NCI-H526 (cell line): ENCODE data around the gene NRAP.
"Not testable (repeated sequence)": the region's sequence is repeated elsewhere in the genome, so short reads cannot be mapped to it uniquely, and the experiment has no call there.

Source experiments
- DNase-seq, 2 experiments: peaks; one replicate each; lab custom pipeline; 2025; lab: John Stamatoyannopoulos, UW

NRAP gene

DNA sequence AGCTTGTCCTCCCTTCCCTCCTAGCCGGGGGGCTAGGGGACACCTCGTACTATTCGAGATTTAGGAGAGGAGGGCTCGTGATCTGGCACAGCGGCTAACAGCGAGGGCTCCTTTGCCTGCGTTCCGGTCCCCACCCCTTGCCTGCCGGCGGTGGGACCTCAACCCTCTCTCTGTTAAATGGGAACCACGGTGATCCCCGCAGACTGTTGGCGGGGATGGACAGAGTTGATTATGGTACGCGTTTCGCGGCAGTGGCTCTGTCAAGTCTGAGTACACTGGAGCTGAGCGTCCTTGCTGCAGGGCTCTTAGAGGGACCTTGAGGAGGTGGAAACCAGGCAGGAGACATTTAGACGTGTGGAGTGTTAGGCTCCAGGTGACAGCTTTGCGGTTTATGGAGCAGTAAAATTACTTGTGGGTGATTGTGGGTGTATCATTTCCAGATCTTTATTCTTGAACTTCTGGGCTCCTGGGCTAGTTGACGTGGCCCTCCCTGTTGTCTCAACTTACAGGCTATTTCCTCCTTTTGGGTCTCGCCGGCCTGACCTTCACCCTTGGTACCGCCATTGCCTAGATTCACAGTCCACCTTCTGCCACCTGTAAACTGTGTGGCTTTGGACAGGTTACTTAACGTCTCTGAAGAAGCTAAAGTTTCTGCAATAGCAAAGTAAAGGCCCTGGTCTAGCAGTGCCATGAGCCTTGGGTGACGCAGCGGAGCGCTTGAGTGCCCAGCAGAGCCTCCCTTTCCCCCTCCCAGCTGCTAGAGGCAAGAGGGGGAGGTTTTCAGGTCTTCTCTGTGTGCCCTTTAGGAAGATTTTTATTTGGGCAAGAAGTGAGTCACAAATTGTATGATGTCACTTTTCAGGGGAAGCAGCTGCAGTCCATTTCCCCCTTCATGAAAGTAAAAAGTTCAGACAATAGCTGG, 16.6 kb upstream of the NRAP start:
- DNase-seq, result peak in 1 of 2 experiments; percentile 43

DNA sequence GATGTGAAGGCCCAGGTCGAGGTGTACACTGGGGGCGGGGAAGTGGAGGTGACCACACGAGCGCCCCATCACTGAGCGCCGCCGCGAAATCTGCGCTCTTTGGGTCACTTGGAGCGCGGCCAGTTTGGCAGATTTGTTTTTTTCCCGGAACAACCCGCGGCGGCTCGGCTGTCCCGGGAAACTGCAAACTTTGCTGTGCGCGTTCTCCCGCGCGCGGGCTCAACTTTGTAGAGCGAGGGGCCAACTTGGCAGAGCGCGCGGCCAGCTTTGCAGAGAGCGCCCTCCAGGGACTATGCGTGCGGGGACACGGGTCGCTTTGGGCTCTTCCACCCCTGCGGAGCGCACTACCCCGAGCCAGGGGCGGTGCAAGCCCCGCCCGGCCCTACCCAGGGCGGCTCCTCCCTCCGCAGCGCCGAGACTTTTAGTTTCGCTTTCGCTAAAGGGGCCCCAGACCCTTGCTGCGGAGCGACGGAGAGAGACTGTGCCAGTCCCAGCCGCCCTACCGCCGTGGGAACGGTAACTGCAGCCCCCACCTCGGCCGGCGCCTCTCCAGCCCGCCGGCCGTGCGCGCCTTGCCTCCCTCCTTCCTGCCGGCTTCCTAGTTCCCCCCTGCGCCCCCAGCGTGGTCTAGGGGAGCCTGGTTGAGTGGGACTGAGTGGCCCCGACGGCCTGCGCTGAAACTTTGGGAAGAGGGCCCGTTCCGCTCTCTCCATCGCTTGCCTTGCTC, 15.8 kb upstream of the NRAP start, which contains the start of gene CASP7:
TSS of gene CASP7 (plus strand) at position 450 of the 727 bp plus-strand sequence. CDS start 17,582 bp downstream, outside the sequence.
- DNase-seq, result peak; percentile 21 to 82

DNA sequence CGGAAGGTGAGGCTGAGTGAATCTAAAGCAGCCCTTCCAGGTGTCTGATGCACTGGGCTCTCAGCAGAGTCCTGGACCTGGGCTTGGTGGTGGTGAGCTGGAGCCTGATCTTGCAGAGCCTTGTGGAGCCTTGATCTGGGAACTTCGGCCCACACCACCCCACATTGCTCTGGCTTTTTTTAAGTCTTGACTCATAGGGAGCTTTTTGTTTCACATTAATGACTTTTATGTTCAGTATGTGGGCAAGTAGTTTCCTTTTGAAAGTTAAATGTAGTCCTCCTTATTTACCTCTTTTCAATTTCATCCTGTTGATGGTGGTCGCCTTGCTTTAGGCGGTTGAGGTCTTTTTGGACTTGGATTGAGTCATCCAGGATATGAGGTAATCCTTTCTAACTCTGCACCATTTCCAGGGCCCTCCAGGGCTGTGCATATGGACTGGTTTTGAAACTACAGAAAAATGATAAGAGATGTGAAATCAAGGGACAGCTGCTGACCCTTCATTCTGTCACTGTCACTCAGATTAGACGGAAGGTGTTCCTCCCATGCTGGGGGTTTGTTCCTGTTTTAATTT, 2.9 kb upstream of the NRAP start:
- DNase-seq, result no peak

DNA sequence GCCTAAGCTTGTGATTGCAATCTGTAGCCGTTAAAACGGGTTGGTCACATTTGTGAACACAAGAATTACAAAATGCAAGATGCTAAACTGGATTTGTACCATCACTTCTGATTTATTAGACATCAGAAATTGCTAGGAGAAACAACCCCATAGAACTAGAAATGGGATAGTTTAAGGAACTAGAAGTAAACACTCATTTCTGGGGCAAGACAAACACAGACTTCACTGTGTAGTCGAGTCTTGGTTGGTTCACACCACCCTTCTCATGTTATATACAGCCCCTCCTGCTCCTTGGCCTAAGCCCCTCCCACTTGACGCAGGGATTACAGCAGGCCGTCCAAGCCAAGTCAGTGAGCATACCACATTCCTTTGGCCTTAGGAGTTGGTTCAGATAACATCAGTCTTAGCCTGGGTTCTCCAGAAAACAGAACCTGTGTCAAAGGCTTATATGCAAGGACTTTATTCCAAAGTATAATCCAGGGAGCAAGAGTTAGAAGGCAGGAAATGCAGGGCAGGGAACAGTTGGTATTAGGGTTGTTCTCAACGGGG, 2.0 kb upstream of the NRAP start:
- no peak for DNase-seq

DNA sequence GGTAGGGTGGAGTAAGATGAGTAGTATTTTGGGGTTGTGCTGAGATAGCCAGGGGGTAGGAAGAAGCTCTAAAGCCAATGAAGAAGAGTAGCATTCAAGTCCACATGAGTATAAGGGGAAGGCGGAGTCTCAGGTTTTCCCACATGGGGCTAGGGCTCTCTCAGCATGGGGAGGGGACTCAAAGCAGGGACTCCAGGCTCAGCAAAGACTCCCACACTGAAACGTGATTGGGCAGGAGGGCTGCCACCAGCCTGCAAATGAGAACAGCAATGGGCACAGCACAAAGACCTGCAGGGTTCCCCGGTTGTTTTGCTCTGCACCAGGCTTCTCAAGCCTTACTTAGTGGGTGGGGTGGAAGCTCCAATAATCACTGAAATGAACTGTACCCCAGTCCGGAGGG, 1.5 kb upstream of the NRAP start:
- DNase-seq, result no peak

DNA sequence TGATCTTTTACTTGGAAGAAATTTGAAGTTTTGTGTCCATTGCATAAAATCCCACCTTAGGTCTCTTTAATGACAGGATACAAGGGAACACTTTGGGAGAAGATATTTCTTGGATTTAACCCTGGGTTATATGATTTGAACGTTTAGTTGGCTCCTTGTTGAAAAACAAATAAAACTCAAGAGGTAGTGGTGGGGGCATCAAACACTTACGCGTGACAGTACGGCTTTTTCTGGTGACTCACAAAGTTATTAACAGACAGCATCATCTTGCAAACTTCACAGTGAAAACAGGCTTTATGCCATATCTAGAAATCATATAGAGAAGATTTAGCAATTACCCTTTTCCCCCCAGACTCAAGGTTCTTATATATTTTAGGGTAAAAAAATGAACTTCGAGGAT, 699 bp downstream of the NRAP start:
- DNase-seq, result no peak

DNA sequence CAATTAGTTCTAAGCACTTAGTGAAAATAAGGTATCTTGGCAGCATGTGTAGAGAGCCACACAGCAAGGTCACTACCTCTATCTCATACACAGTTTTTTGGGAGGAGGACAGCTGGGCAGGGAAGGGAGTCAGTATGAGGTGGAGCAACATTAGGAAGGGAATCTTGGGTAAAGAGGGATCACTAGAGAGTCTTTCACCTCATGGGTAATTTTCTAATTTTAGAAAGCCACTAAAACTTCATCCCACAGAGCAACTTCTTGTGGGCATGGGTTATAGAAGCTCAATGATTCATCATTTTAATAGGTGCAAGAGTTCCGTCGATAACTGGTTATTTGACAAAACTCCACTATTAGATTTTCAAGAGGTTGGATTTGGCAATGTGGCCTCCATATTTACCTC, 2.5 kb downstream of the NRAP start:
- no peak for DNase-seq

DNA sequence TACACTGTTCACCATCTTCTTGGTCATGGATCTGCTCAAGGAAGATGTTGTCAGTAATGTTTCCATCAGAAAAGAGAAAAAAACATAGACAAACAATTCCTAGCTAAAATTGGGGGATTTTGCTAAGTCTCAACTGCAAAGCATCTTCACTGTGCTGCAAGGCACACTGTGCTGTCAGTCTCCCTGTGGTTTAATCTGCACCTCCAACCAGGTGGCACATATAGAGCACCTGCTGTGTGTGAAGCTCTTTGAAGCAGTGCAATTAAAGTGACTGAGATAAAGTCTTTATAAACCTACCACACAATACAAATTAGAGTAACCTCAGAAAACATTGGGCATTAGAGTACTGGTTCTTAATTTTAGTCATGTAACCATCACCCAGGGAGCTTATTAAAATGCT, 6.3 kb downstream of the NRAP start:
- no peak for DNase-seq

DNA sequence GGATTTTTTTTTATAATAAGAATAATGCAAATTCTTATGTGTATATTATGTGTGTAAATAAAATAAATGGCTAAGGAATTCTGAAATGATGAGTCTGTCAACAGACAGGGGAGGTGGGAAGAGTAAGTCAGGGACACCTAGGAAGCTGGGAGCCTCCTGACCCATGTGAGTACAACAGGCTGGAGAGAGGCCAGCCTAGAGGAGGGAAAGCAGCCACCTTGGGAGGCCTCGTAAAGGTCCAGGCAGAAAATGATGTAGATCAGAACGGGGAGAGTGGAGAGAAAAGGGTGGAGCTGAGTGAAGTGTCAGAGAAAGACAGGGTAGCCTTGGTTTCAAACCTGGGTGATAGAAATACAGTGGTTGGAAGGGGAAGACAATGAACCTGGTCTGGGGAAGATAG, 6.9 kb downstream of the NRAP start:
- DNase-seq, result no peak

DNA sequence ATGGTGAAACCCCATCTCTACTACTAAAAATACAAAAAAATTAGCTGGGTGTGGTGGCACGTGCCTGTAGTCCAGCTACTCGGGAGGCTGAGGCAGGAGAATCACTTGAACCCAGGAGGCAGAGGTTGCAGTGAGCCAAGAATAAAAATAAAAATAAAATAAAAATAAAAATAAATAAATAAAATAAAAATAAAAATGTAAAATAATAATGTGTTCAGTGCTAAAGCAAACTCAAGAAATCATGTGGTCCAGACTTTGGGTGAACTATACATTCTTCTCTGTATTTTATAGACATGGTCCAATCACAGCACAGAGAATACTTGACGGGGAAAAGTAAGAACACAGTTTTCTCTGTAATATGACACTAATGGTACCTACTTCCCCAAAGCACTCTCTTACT, 11.4 kb downstream of the NRAP start:
- DNase-seq, result not testable (repeated sequence)

DNA sequence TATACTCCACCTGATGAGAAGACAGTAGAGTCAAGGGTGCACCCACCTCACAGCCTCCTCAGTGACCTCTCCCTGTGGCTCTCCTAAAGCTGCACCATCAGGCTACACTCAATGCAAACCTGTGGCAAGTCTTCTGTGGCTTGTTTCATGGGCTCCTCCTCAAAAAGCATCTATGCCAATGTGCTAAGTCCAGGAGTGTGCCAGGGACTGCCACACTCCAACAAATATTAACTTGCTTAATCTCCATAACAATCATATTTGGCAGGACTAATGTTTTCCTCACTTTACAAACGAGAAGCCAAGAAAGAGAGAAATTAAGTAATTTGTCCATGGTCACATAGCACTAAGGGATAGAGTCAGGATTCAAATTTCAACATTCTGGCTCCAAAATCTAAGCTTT, 11.9 kb downstream of the NRAP start:
- no peak for DNase-seq

DNA sequence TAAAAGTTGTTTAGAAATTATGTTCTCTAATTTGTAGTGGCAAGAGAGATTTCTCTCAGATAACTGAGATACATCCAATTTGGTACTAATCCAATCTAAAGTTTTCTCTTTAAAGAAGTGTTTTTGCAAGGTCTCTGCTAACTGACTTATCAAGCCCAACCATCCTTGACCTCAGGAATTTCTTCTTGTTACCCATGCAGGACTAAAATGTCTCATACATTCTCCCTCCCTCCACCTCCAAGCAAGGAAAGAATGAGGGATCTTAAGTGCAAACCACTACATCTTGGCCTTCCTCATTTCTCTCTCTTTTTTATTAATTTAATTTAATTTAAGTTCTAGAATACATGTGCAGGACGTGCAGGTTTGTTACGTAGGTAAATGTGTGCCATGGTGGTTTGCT, 12.8 kb downstream of the NRAP start:
- DNase-seq, result no peak

DNA sequence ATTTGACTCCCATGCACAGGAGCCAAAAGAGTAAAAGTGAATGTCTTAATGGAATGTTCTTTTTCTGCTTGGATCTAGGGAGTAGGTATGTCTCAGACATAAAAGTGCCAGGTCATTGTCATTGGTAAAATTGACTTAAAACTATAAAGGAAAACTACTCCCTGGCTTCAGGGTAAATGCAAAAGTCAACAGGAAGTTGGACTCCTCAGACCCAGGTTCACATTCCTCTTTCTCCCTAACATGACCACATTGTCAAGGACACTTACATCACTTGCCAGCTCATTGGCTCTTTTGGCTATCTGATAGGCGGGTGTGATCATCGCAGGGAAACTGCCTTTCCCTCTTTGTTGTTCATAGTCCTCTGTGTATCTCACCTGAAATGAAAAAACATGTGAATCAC, 13.7 kb downstream of the NRAP start:
- DNase-seq, result no peak

DNA sequence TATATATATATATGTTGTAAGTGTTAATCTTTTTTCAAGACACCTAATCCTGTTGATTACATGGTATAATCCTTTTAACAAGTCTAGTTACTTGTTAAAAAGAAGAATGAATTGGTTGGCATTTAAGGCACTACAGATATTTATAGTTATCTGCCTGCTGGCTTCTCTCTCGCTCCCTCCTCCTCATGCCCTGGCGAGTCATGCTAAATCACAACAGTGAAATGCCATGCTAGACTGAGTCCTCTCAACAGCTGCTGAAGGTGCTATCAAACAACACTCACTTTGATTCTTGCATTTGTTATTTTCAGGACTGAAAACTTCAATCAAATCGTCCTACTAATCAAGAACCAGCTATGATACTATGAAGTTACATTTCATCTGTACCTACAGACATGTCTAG, 15.4 kb downstream of the NRAP start:
- DNase-seq, result no peak

DNA sequence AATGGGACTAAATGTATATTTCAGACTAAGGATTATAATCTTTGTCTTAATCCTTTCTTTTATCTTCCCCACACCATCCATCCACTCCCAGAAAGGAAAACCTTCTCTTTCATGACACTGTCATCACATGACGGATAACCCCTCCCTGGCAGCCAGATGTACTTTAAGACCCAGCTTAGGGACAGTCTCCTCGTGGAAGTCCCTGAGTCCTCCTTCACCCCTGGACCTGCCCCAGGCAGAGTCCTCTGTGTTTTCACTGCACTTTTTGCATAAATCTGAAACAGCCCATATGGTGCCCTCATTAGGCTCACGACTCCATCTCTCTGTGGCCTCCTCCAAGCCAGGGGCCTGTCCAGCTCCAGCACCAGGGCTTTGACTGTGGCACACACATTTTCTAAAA, 16.0 kb downstream of the NRAP start:
- DNase-seq, result no peak

DNA sequence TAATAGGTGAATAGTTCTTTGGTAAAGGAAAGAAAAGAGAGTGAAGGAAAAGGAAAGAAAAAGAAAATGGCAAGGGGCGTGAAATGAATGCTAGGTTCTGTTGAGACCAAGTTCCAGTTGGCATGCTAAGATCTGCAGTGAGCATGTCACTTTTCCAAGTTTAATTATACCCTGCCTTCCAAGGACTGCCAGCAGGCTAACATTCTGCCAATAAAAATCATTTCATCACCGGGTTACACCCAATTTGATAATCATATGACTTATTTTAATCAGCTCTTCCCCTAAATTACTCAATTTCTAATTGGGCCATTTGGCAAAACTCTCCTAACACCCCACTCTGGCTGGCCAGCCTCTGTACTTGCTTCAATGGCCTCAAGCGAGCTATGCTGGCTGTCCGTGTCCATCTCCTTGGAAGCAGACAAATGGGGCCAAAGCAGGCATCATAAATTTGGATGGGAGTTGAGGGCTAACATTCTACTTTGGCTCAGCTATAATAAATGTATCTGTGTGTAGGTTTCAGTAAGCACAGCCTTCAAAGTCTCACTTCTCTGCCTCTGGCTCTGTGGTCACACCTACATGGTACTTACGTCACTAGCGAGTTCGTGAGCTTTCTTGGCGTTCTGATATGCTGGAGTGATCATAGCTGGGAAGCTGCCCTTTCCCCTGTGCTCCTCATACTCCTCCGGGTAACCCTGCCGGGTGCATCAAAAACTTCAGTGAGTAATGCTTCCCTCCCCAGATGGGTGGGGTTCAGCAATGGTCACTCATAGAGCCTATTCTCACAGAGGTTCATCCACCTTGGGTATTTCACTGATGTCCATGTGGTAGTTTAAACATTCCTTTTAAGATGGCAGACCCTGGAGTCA, 17.3 kb downstream of the NRAP start:
- DNase-seq, result no peak

DNA sequence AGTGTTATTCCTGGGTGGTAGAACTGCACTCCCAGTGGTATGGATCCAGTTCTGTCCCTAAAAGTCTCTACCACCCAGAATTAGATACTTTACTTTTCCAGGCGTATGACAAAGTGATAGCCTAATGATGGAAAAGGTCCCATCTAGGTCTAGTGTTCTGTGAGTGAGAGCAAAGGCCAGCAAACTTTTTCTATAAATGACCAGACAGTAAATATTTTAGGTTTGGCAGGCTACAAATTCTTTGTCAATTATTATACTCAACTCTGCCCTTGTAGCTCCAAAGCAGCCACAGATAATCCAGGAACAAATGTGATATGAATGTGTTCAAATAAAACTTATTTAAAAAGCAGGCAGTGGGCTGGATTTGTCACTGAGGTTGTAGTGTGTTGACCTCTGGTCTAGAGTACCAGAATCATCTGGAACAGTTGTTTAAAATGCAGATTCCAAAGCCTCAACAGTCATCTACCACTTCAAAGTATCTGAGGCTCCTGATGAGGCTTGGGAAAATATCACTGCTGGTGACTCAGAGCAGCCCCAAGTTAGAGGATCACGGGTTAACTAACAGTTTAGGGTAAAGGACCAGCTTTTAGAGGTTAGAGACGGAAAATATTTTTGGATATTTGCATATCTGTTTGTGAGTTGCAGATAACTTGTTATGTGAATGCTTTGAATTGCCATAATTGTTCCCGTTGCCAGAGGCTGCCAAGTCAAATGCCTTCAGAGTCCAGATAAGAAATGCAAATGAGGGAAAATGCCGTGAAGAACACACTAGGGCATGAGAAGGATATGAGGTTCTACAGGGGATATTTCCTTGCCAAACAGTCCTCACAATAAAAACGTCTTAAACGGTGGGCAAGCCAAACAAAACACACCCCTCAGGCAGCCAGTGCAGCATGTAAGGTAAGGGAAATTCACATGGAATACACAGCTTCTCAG, 19.4 kb downstream of the NRAP start:
- DNase-seq, result no peak

DNA sequence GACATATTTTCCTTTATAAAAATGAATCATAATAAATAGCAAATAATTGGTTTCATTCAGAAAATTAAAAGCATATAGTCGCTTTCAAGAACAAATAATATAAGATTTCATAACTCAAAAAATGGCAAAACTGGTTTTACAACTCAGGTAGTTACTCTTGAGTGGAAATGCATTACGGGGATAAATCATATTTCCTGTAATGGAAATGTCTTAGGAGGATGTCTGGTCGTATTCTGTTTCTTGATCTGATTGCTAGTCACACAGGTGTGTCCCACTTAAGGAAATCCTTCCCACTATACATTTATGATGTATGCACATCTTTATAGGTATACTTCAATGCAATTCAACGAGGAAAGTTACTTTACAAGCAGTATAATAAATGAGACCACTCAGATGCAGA, 20.7 kb downstream of the NRAP start:
- no peak for DNase-seq

DNA sequence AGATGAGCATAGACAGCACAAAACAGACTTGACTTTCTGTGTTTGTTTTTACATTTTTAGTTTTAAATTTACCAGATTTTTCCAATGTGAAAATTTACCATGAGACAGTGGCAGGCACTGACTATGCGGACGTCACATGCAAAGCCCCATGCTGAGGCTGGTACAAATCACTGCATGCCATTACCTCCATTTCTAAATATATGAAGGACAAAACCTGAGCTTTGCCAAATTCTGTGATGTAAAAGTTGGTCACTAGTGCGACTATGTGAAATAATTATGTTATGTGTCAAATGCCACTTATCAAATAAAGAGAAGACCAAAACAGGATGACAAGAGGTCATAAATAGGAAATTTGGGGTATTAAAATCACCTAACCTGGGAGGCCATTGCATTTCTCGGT, 22.1 kb downstream of the NRAP start:
- no peak for DNase-seq

DNA sequence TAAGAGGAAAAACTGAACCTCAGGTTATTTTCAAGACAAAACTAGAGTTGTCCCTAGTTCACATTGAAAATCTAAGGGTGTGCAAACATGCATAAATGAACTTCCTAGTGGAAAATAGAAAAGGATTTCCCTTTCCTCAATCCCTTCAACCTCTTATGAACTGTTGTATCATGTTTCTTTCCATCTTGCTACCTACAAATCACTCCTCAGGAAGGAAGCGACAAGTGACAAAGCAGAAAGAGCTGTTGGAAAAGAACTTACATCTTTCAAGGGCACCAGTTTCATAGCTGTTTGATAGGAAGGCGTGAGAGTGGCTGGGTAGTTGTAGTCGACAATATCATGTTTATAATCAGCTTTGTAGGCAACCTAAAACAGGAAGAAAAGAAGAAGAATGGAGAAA, 23.9 kb downstream of the NRAP start:
- DNase-seq, result no peak
